Measurements from ENCODE around the gene FBXO24. TPM values are rescaled to one million over a fixed set of nuclear protein-coding genes. Genes with fewer than 3 reads are reported as not detected.

FBXO24 gene
- total RNA-seq, 1 donor from 2014 or later: 0.40 TPM

GRCh38 chr7:100572281-100572948, 13.7 kb upstream of the FBXO24 start:
- DNase-seq (ENCODE audit: low spot score): no peak
- intact Hi-C loops (cut with DNase I): no loop called here

- intact Hi-C loops (cut with DNase I): no loop called here
- no peak for DNase-seq (ENCODE audit: low spot score)
Observed at GRCh38 chr7:100572949-100573675, 13.0 kb upstream of the FBXO24 start.

- no peak for DNase-seq (ENCODE audit: low spot score)
- intact Hi-C loops (cut with DNase I): no loop called here
Observed at GRCh38 chr7:100573691-100574361, 12.3 kb upstream of the FBXO24 start, which contains the start of gene SAP25. SAP25 (minus strand) TSS chr7:100573900; CDS start chr7:100573742, 158 bp downstream.

- intact Hi-C loops (cut with DNase I): no loop called here
- no peak for DNase-seq (ENCODE audit: low spot score)
Observed at GRCh38 chr7:100574362-100575205, 11.5 kb upstream of the FBXO24 start.

- intact Hi-C loops (cut with DNase I): no loop called here
- no peak for DNase-seq (ENCODE audit: low spot score)
Observed at GRCh38 chr7:100575206-100575631, 10.9 kb upstream of the FBXO24 start.

- no peak for DNase-seq (ENCODE audit: low spot score)
- intact Hi-C loops (cut with DNase I): no loop called here
Observed at GRCh38 chr7:100575746-100576383, 10.3 kb upstream of the FBXO24 start.

- intact Hi-C loops (cut with DNase I): no loop called here
- DNase-seq (ENCODE audit: low spot score): no peak
Observed at GRCh38 chr7:100576384-100576993, 9.6 kb upstream of the FBXO24 start.

- intact Hi-C loops (cut with DNase I): no loop called here
- no peak for DNase-seq (ENCODE audit: low spot score)
Observed at GRCh38 chr7:100577103-100577502, 9.0 kb upstream of the FBXO24 start.

GRCh38 chr7:100577507-100577906, 8.6 kb upstream of the FBXO24 start:
- intact Hi-C loops (cut with DNase I): no loop called here
- DNase-seq (ENCODE audit: low spot score): no peak

- DNase-seq (ENCODE audit: low spot score): no peak
- intact Hi-C loops (cut with DNase I): no loop called here
Observed at GRCh38 chr7:100578246-100579183, 7.6 kb upstream of the FBXO24 start.

GRCh38 chr7:100580466-100581283, 5.5 kb upstream of the FBXO24 start:
- DNase-seq (ENCODE audit: low spot score): no peak
- intact Hi-C loops (cut with DNase I): no loop called here

GRCh38 chr7:100582041-100582579, 4.0 kb upstream of the FBXO24 start:
- intact Hi-C loops (cut with DNase I): no loop called here
- DNase-seq (ENCODE audit: low spot score): no peak

- no peak for DNase-seq (ENCODE audit: low spot score)
- intact Hi-C loops (cut with DNase I): no loop called here
Observed at GRCh38 chr7:100582650-100583049, 3.5 kb upstream of the FBXO24 start.

GRCh38 chr7:100583132-100584053, 2.7 kb upstream of the FBXO24 start:
- intact Hi-C loops (cut with DNase I): no loop called here
- DNase-seq (ENCODE audit: low spot score): peak; percentile 90

- intact Hi-C loops (cut with DNase I): no loop called here
- DNase-seq (ENCODE audit: low spot score): no peak
Observed at GRCh38 chr7:100584054-100584682, 2.0 kb upstream of the FBXO24 start.

All from cardiac septum (tissue), 1 donor.